ENCODE data around the gene MAOB. TPM values are rescaled to one million over a fixed set of nuclear protein-coding genes. Genes with fewer than 3 reads are reported as not detected.

MAOB gene
- total and polyA plus RNA-seq, 9 of the 15 experiments (the other 6 are each of a cell fraction or from before 2014, with no cell fraction given), result 0.05 to 0.09 TPM; not detected in 7

DNA sequence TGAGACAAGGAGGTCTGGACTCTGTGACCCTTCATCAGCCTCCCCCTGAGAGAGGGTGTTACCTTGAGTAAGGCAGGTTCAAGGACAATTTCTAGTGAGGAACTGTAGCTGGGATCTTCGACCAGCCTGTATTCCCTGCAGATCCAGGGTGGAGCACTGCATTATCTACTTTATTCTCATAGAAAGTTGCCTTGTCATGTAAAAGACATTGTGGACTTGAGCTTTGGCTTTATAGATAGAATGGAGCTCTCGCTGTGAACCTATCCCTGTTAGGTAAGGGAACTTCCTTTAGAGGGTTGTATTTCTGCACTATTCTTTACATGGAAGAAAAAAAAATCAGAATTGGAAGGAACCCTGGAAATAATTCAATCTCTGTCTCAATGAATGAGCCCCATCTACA, 134.8 kb downstream of the MAOB start:
- no peaks in the 10 kb centered on the region for H3K79me2 ChIP-seq (ENCODE audit: control insufficient read depth, insufficient read depth, low read length)
- no peaks in the 10 kb centered on the region for H4K20me1 ChIP-seq (replicated peaks; ENCODE audit: control insufficient read depth, insufficient read depth, low read length)
- FAIRE-seq, result no peak
- no peak overlapping the region for H3K4me3 ChIP-seq
- no peak overlapping the region for H2AFZ ChIP-seq (ENCODE audit: low read depth, low read length)
- in situ Hi-C loops (cut with MboI), result loop anchor here (10.0 kb wide), 1 partner anchor 183 kb away; no protein-coding TSS in a partner anchor
- no peak overlapping the region for H3K4me2 ChIP-seq (ENCODE audit: insufficient read depth, low read length)
- BruUV-seq (replicated peaks), result no TSS peak
- no peaks in the 10 kb centered on the region for H3K9me1 ChIP-seq (ENCODE audit: control insufficient read depth, insufficient read depth, low read length)
- H3K9me3 ChIP-seq (replicated peaks; ENCODE audit: control insufficient read depth, insufficient read depth, low read depth, low read length), result no peaks in the 10 kb centered on the region
- ChIA-PET CTCF (ENCODE audit: low intra/inter-chr PET ratio) (no interaction called here), POLR2A (no interaction called here)
- 0% methylated on average over 2 of the region's 2 CpGs for WGBS (ENCODE audit: insufficient coverage, low coverage, missing lambda C conversion rate)
- ATAC-seq, result no peak
- no peaks in the 10 kb centered on the region for H3K27me3 ChIP-seq (ENCODE audit: control insufficient read depth in 2 of 2, insufficient read depth in 2 of 2, low read length in 2 of 2)
- intact Hi-C loops (cut with micrococcal nuclease), result no loop called here
- H3K27ac ChIP-seq (ENCODE audit: extremely low read depth, low read depth, low read length), result no peak overlapping the region
- TF ChIP-seq BRCA1 (IDR thresholded peaks at IDR 0.05), result no peak
- TF ChIP-seq BRCA1 (CRISPR knock-in tag; IDR thresholded peaks at IDR 0.05), result no peak
- no peak for TF ChIP-seq FUS (optimal IDR thresholded peaks at IDR 0.05; ENCODE audit: low read depth, low read length)
- TF ChIP-seq, protein P1, sequence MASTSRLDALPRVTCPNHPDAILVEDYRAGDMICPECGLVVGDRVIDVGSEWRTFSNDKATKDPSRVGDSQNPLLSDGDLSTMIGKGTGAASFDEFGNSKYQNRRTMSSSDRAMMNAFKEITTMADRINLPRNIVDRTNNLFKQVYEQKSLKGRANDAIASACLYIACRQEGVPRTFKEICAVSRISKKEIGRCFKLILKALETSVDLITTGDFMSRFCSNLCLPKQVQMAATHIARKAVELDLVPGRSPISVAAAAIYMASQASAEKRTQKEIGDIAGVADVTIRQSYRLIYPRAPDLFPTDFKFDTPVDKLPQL (IDR thresholded peaks at IDR 0.05; ENCODE audit: extremely low read depth, insufficient read length), result no peak
- no peak for TF ChIP-seq ZNF431 (CRISPR knock-in tag; IDR thresholded peaks at IDR 0.05)
- TF ChIP-seq, protein P2, sequence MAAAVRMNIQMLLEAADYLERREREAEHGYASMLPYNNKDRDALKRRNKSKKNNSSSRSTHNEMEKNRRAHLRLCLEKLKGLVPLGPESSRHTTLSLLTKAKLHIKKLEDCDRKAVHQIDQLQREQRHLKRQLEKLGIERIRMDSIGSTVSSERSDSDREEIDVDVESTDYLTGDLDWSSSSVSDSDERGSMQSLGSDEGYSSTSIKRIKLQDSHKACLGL (CRISPR knock-in tag; IDR thresholded peaks at IDR 0.05; ENCODE audit: borderline replicate concordance, poor library complexity, severe bottlenecking), result no peak
- no peak for TF ChIP-seq SLC30A9 (CRISPR knock-in tag; IDR thresholded peaks at IDR 0.05)
- no peak for TF ChIP-seq KLF16 (IDR thresholded peaks at IDR 0.05)
- no peak for TF ChIP-seq ZNF133 (CRISPR knock-in tag; IDR thresholded peaks at IDR 0.05)
- TF ChIP-seq, protein P3, sequence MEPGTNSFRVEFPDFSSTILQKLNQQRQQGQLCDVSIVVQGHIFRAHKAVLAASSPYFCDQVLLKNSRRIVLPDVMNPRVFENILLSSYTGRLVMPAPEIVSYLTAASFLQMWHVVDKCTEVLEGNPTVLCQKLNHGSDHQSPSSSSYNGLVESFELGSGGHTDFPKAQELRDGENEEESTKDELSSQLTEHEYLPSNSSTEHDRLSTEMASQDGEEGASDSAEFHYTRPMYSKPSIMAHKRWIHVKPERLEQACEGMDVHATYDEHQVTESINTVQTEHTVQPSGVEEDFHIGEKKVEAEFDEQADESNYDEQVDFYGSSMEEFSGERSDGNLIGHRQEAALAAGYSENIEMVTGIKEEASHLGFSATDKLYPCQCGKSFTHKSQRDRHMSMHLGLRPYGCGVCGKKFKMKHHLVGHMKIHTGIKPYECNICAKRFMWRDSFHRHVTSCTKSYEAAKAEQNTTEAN (CRISPR knock-in tag; IDR thresholded peaks at IDR 0.05), result no peak
- no peak for TF ChIP-seq ZFP1 (CRISPR knock-in tag; IDR thresholded peaks at IDR 0.05)
- TF ChIP-seq RHOXF2B (CRISPR knock-in tag; conservative IDR thresholded peaks at IDR 0.05), result no peak
- TF ChIP-seq RBM14 (IDR thresholded peaks at IDR 0.05; ENCODE audit: borderline replicate concordance, insufficient read depth, low read depth, low read length), result no peak
- TF ChIP-seq, protein P4, sequence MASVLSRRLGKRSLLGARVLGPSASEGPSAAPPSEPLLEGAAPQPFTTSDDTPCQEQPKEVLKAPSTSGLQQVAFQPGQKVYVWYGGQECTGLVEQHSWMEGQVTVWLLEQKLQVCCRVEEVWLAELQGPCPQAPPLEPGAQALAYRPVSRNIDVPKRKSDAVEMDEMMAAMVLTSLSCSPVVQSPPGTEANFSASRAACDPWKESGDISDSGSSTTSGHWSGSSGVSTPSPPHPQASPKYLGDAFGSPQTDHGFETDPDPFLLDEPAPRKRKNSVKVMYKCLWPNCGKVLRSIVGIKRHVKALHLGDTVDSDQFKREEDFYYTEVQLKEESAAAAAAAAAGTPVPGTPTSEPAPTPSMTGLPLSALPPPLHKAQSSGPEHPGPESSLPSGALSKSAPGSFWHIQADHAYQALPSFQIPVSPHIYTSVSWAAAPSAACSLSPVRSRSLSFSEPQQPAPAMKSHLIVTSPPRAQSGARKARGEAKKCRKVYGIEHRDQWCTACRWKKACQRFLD (CRISPR knock-in tag; IDR thresholded peaks at IDR 0.05), result no peak
- DNase-seq (ENCODE audit: extremely low read depth in 1 of 4, low spot score in 3 of 4), result no peak
- no peak overlapping the region for H3K9ac ChIP-seq (ENCODE audit: insufficient read depth in 1 of 2, low read depth in 2 of 2, low read length in 2 of 2)
- H3K36me3 ChIP-seq (ENCODE audit: control insufficient read depth, insufficient read depth, low read length), result no peaks in the 10 kb centered on the region
- no peaks in the 10 kb centered on the region for H3K4me1 ChIP-seq (replicated peaks in 1 of 2; ENCODE audit: control insufficient read depth in 2 of 2, insufficient read depth in 2 of 2, low read length in 2 of 2)

Data from K562 (cell line).